ENCODE data around the gene CNTN1. TPM values are rescaled to one million over a fixed set of nuclear protein-coding genes. Genes with fewer than 3 reads are reported as not detected.

The CNTN1 gene
- 41.8 to 71.5 TPM (median 59.8 TPM) in 5 replicates for total RNA-seq (2022; extraction: Qiagen RNA extraction)

DNA sequence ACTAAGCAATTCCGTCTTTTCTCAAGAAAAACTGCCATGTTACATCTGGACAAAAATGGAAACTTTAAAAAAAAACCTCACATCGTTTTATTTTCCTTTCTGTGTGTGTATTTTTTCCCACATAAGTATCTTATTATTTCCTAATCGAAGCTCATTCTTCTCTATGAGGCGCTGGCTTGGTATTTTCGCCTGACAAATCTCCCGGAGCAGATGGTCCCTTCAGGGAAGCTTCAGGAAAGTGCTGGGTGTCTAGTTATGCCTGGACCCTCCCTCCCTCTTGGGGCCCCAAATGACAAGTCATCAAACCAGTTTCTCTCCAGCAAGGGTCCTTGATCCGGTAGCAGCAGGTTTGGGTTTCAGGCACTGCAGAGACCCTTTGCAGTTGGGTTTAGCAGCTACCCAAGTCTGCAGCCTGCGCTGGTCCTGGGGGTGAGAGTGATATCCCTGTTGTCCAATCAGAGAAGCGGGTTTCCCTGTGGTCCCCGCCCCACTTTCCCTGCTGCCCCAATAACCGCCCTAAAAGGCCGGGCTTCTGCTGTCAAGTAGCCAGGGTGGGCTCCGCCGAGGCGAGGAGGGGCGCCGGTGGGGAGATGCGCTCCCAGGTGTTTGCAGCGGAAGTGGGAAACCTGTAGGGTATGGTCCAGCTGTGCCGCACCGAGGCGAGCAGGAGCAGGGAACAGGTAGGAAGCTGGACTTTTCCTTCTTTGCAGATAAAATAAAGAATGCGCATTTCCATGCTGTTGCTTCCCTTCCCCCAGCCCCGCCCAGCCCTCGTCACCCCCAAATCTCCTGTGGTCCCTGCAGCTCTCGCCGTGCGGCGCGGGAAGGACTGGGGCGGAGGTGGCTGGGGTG, at the start of gene CNTN1:
CNTN1 (plus strand) TSS at position 527 of the 852 bp plus-strand sequence.

